Astrocyte (in vitro differentiated cells and primary cell): ENCODE results near the gene AGT. TPM values are rescaled to one million over a fixed set of nuclear protein-coding genes. Genes with fewer than 3 reads are reported as not detected.

Experiments
- DNase-seq: peaks from one replicate; pipeline ENCODE4 v3.0.0-alpha.2; 2010; ENCODE audit warnings: low read depth
- FAIRE-seq: peaks from 2 replicates; lab custom pipeline; 2011; peaks lifted over from hg19 to GRCh38; lab: Jason Lieb, UNC
- H2AFZ ChIP-seq: 2 replicates; pipeline ENCODE4 v1.6.0; 2012; ENCODE audit warnings: low read depth, low read length, inconsistent platforms
- H3K27ac ChIP-seq: 2 replicates; pipeline ENCODE4 v1.5.1; 2011; ENCODE audit warnings: low read depth, low read length, inconsistent platforms
- H3K27me3 ChIP-seq: 2 replicates; pipeline ENCODE4 v1.6.0; 2011; ENCODE audit warnings: low read length, inconsistent platforms; ENCODE audit not compliant: insufficient read depth
- H3K36me3 ChIP-seq: 2 replicates; pipeline ENCODE4 v1.5.1; 2011; ENCODE audit warnings: low read length, inconsistent platforms; ENCODE audit not compliant: insufficient read depth
- H3K4me1 ChIP-seq: 2 replicates; pipeline ENCODE4 v1.5.1; 2011; ENCODE audit warnings: low read length, inconsistent platforms; ENCODE audit not compliant: insufficient read depth
- H3K4me2 ChIP-seq: 2 replicates; pipeline ENCODE4 v1.6.0; 2012; ENCODE audit warnings: low read length, inconsistent platforms
- H3K4me3 ChIP-seq: 2 replicates; pipeline ENCODE4 v1.5.1; 2011; ENCODE audit warnings: low read depth, mild to moderate bottlenecking, low read length, inconsistent platforms; ENCODE audit not compliant: insufficient read depth
- H3K79me2 ChIP-seq: 2 replicates; pipeline ENCODE4 v1.6.0; 2012; ENCODE audit warnings: mild to moderate bottlenecking, low read length, inconsistent platforms; ENCODE audit not compliant: insufficient read depth
- H3K9ac ChIP-seq: 2 replicates; pipeline ENCODE4 v1.6.0; 2012; ENCODE audit warnings: mild to moderate bottlenecking, low read length, inconsistent platforms
- H3K9me3 ChIP-seq: 2 replicates; pipeline ENCODE4 v1.5.1; 2012; ENCODE audit warnings: low read depth, mild to moderate bottlenecking, low read length, inconsistent platforms; ENCODE audit not compliant: insufficient read depth
- H4K20me1 ChIP-seq: 2 replicates; pipeline ENCODE4 v1.6.0; 2012; ENCODE audit warnings: low read length, inconsistent platforms; ENCODE audit not compliant: insufficient read depth
- H3K27ac Mint-ChIP-seq: one replicate; pipeline ENCODE4 v1.8.0; 2021; ENCODE audit warnings: mild to moderate bottlenecking, mixed read lengths; ENCODE audit not compliant: unreplicated experiment
- H3K27me3 Mint-ChIP-seq: one replicate; pipeline ENCODE4 v1.8.0; 2021; ENCODE audit warnings: low read depth, mixed read lengths; ENCODE audit not compliant: unreplicated experiment
- H3K36me3 Mint-ChIP-seq: one replicate; pipeline ENCODE4 v1.8.0; 2021; ENCODE audit warnings: low read depth, mixed read lengths; ENCODE audit not compliant: unreplicated experiment
- H3K4me1 Mint-ChIP-seq: one replicate; pipeline ENCODE4 v1.8.0; 2021; ENCODE audit warnings: low read depth, mixed read lengths; ENCODE audit not compliant: unreplicated experiment
- H3K4me3 Mint-ChIP-seq: one replicate; pipeline ENCODE4 v1.8.0; 2021; ENCODE audit warnings: mild to moderate bottlenecking, moderate library complexity, mixed read lengths; ENCODE audit not compliant: unreplicated experiment
- H3K9me3 Mint-ChIP-seq: one replicate; pipeline ENCODE4 v1.8.0; 2021; ENCODE audit warnings: mild to moderate bottlenecking, mixed read lengths; ENCODE audit not compliant: unreplicated experiment
- CTCF ChIP-seq: IDR thresholded peaks from 2 replicates; pipeline ENCODE4 v1.5.1; 2011; ENCODE audit warnings: low read depth, mild to moderate bottlenecking, inconsistent platforms, low read length, moderate library complexity; ENCODE audit not compliant: insufficient read depth
- EZH2 ChIP-seq: IDR thresholded peaks from 2 replicates; pipeline ENCODE4 v1.6.1; 2012; ENCODE audit warnings: mild to moderate bottlenecking, low read length, inconsistent platforms; ENCODE audit not compliant: insufficient read depth
- total RNA-seq: library from RNA; stranded (reverse); gene quantifications from 2 replicates; pipeline ENCODE4 v1.2.1, GENCODE V29; 2021

AGT gene
- total RNA-seq, 1 donor from 2014 or later, result 1.2 TPM

GRCh38 chr1:230747127-230747730 is 33.3 kb upstream of the AGT start, which contains the start of gene CAPN9:
CAPN9 (plus strand) TSS chr1:230747388; CDS start chr1:230747497, 109 bp downstream.
- H3K27me3 Mint-ChIP-seq, result peaks cover 15% of the 10 kb centered on the region
- H3K27ac Mint-ChIP-seq, result peak within 1 kb of the TSS; percentile 26
- H3K79me2 ChIP-seq, result no peaks in the 10 kb centered on the region
- no peak for DNase-seq
- no peaks in the 10 kb centered on the region for H3K36me3 Mint-ChIP-seq
- H3K9me3 ChIP-seq, result no peaks in the 10 kb centered on the region
- no peak within 1 kb of the TSS for H3K27ac ChIP-seq
- no peaks in the 10 kb centered on the region for H3K4me1 ChIP-seq
- no peak for FAIRE-seq
- no peak within 1 kb of the TSS for H3K9ac ChIP-seq
- H2AFZ ChIP-seq, result no peak within 1 kb of the TSS
- no peak within 1 kb of the TSS for H3K4me2 ChIP-seq
- no peaks in the 10 kb centered on the region for H3K9me3 Mint-ChIP-seq
- H3K4me1 Mint-ChIP-seq, result peaks cover 24% of the 10 kb centered on the region
- no peak within 1 kb of the TSS for H3K4me3 Mint-ChIP-seq
- no peaks in the 10 kb centered on the region for H3K36me3 ChIP-seq
- no peak within 1 kb of the TSS for H3K4me3 ChIP-seq
- H3K27me3 ChIP-seq, result no peaks in the 10 kb centered on the region
- TF ChIP-seq CTCF (no peak), EZH2 (no peak)
- no peaks in the 10 kb centered on the region for H4K20me1 ChIP-seq

- no peak overlapping the region for H3K4me2 ChIP-seq
- Mint-ChIP-seq H3K4me1 (peaks cover 22% of the 10 kb centered on the region), H3K36me3 (no peaks in the 10 kb centered on the region), H3K27me3 (peaks cover 11% of the 10 kb centered on the region), H3K4me3 (no peak overlapping the region), H3K27ac (peak overlapping the region; percentile 26), H3K9me3 (no peaks in the 10 kb centered on the region)
- DNase-seq (peak; percentile 23), FAIRE-seq (no peak)
- no peak overlapping the region for H3K9ac ChIP-seq
- no peaks in the 10 kb centered on the region for H3K9me3 ChIP-seq
- no peak overlapping the region for H2AFZ ChIP-seq
- H3K27me3 ChIP-seq, result no peaks in the 10 kb centered on the region
- no peaks in the 10 kb centered on the region for H3K36me3 ChIP-seq
- H3K27ac ChIP-seq, result no peak overlapping the region
- no peaks in the 10 kb centered on the region for H3K4me1 ChIP-seq
- no peak overlapping the region for H3K4me3 ChIP-seq
- no peaks in the 10 kb centered on the region for H4K20me1 ChIP-seq
- TF ChIP-seq EZH2 (no peak), CTCF (no peak)
- no peaks in the 10 kb centered on the region for H3K79me2 ChIP-seq
Observed at GRCh38 chr1:230746617-230747016, 32.7 kb upstream of the AGT start.

- no peaks in the 10 kb centered on the region for H3K9me3 Mint-ChIP-seq
- FAIRE-seq, result no peak
- Histone ChIP-seq H3K27me3 (no peaks in the 10 kb centered on the region), H3K9ac (no peak overlapping the region), H3K4me1 (no peaks in the 10 kb centered on the region), H3K27ac (no peak overlapping the region), H2AFZ (no peak overlapping the region), H3K36me3 (no peaks in the 10 kb centered on the region), H3K4me3 (no peak overlapping the region), H3K9me3 (no peaks in the 10 kb centered on the region), H3K79me2 (no peaks in the 10 kb centered on the region), H4K20me1 (no peaks in the 10 kb centered on the region), H3K4me2 (no peak overlapping the region)
- peak overlapping the region; percentile 75 for H3K27ac Mint-ChIP-seq
- TF ChIP-seq CTCF (no peak), EZH2 (no peak)
- no peak for DNase-seq
- no peak overlapping the region for H3K4me3 Mint-ChIP-seq
- H3K27me3 Mint-ChIP-seq, result peaks cover 5% of the 10 kb centered on the region
- no peaks in the 10 kb centered on the region for H3K36me3 Mint-ChIP-seq
- H3K4me1 Mint-ChIP-seq, result peaks cover 19% of the 10 kb centered on the region
Observed at GRCh38 chr1:230745071-230745470, 31.1 kb upstream of the AGT start.
